ENCODE results near the gene MZF1. TPM values are rescaled to one million over a fixed set of nuclear protein-coding genes. Genes with fewer than 3 reads are reported as not detected.
A peak's percentile ranks its signal among the peaks of the same experiment; 100 is the strongest.

Gene MZF1
- total RNA-seq, 1 donor from 2014 or later: 12.4 TPM

DNA sequence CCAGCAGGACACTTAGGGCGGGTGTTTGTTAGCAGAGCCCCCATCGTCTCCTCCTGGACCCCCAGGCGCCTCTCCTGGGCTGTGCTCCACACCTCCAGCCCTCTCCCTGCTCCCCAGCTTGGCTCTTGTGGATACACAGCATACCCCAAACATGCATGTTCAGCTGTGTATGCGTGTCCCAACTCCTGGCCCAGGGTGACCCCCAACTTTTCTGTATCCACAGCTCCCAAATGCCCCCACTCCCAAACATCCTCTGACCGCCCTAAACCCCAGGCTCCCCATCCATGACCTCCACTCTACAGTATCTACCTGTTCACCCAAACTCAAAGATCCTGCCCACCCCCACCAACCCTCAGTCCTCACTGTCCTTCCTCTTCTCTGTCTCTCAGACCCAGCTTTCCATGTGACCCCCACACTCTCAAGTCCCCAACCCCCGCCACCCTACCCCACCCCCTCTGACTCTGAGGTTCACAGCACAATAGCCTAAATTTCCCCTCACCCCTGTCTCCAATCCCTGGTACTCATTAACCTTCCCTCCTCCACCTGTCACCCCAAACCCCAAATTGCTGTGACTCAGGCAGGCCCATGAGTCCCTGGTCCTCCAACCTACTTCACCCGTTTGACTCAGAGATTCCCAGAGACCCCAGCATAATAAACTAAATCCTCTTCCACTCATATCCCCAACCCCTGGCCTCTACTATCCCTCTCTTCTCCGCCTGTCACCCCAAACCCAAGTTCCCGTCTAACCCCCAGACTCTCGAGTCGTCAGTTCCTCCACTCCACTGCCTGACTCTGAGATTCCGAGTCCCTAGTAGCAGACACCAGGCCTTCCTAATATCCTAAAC, 15.7 kb downstream of the MZF1 start:
- intact Hi-C loops (cut with DNase I): no loop called here
- DNase-seq (ENCODE audit: low spot score): no peak

- no peak for DNase-seq (ENCODE audit: low spot score)
- intact Hi-C loops (cut with DNase I): no loop called here
Observed at GRCh38 chr19:58556622-58557220, 16.4 kb downstream of the MZF1 start.

DNA sequence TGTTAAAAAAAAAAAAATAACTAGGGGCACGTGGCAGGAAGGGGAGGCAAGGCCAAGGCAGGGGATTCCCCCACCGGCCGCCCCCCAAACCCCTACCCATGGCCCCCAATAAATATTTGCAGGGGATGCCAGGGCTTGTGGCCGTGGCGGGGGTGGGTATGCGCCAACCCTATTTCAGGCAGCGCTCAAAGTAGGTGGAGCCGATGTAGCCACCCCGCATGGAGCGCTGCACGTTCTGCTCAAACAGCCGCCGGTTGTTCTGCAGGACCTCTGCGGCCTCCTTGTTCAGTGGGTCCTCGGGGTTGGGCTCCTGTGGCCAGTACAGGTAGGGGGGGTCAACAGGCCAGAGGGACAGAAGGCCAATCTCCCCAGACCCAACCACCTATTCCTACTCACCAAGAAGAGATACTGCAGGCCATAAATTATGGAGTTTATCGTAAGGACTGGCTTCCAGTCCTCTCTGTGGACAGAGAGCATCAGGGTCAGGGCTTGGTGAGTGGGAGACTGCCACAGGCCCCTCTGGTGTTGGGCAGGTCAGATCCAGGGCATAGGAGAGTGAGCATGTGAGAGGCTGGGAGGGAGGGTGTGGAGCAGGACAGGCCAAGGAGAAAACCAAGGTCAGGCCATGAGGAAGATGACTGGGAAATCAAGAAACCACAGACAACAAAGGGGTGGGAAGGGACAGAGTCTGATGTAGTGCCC, 17.1 kb downstream of the MZF1 start:
- intact Hi-C loops (cut with DNase I): loop anchor here (2.0 kb wide), 1 partner anchor 37 kb away; the partner anchor contains the start of gene ZBTB45
- no peak for DNase-seq (ENCODE audit: low spot score)

DNA sequence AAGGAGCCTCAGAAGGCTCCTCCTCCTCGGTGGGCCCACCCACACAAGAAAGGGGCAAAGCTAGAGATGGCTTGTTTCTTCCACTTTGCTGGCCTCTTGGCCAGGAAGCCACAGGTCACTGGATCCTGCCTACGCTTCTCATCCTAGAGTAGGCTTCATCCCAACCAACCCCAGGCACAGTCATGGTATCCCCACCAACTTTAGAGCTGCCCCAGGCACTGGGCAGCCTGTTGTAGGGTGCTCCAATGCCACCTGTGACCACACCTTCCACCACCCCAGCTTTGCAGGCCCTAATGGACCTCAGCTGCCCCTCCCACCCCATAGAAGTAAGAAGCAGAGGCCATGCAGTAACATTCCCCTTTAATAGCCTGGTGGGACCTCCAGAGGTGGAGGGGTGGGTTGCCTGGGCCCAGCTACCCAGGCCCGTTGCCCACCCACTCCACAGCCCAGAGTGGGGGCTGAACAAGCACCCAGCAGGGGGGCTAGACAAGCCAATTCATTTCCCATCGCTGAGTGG, 17.7 kb downstream of the MZF1 start:
- no peak for DNase-seq (ENCODE audit: low spot score)
- intact Hi-C loops (cut with DNase I): loop anchor here (2.0 kb wide), 1 partner anchor 37 kb away; the partner anchor contains the start of gene ZBTB45

- peak; percentile 99 for DNase-seq (ENCODE audit: low spot score)
- intact Hi-C loops (cut with DNase I): loop anchor here (2.0 kb wide), 1 partner anchor 36 kb away; the partner anchor contains the start of gene ZBTB45
Observed at GRCh38 chr19:58554494-58555368, 18.4 kb downstream of the MZF1 start, which contains the start of gene CHMP2A. TSS of gene CHMP2A (minus strand) at chr19:58555105. CDS start at chr19:58554212, 893 bp downstream.

DNA sequence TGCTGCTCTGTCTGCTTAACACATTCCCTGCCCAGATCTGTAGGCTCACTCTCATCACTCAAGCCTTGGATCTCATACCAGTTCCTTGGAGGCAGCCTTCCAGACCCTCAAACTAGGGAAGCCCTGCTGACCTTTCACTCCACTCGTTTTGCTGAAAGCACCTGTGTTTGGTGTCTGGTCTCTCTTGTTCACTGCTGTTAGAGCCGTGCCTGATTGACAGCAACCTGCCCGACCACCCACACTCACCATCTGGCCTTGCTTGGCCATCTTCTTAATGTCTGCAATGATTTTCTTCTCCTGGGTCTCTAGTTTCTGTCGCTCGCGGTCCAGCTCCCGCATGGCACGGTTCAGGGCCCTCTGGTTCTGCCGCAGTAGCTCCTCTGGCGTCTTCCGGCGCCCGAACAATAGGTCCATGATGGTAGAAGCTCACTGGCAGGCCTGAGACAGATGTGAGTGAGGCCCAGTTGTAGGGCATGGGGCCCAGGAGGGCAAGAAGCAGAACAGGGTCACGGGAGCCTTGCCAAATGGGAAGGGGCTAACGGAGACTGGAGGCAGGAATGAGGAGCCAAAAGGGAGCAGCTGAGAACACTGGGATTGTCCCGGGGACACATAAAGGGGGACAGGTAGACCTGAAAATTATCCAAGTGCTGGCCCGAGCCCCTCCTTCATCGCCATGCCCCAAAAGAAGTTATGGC, 19.2 kb downstream of the MZF1 start:
- intact Hi-C loops (cut with DNase I): loop anchor here (2.0 kb wide), 1 partner anchor 35 kb away; the partner anchor contains the start of gene ZBTB45
- no peak for DNase-seq (ENCODE audit: low spot score)

GRCh38 chr19:58552655-58553054, 20.5 kb downstream of the MZF1 start:
- intact Hi-C loops (cut with DNase I): no loop called here
- DNase-seq (ENCODE audit: low spot score): no peak

DNA sequence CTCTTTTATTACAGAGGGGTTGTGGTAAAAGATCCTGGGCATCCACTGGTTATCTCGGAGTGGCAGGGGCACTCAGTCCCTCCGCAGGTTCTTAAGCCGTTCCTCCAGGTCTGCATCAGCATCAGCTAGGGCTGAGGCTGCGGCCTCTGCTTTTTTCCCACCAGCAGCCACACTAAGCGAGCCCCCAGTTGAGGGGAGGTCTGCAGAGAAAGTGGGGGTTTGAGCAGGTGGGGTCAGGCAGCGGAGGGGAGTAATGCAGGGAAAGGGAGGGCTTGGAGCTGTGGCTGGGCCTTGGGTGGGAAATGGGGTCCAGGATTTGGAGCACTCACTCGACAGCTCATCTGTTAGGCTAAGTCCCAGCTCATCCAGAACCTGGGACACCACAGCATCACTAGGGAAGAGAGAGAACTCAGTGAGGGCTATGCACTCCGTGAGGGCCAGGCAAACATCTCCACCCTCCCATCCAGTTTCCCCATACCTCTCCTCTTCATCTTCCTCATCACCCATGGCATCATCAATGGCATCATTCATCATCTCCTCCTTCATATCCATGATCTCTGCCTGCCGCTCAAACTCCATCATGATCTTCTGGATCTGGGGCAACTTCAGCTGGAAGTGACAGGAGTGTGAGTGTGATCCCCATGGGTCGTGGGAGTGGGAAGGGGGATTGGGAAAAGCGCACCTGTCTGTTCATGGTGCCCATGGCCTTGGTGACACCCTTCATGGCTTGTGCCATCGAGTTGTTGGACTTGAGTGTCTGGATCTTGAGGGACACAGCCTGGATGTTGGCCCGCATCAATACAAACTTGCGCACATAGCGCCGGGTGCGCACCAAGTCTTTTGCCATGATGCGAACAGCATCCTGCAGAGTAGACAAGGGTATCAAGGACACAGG, 21.3 kb downstream of the MZF1 start:
- intact Hi-C loops (cut with DNase I): no loop called here
- DNase-seq (ENCODE audit: low spot score): no peak

GRCh38 chr19:58551123-58551497, 22.0 kb downstream of the MZF1 start:
- no peak for DNase-seq (ENCODE audit: low spot score)
- intact Hi-C loops (cut with DNase I): no loop called here

- intact Hi-C loops (cut with DNase I): no loop called here
- no peak for DNase-seq (ENCODE audit: low spot score)
Observed at GRCh38 chr19:58550362-58551122, 22.6 kb downstream of the MZF1 start.

DNA sequence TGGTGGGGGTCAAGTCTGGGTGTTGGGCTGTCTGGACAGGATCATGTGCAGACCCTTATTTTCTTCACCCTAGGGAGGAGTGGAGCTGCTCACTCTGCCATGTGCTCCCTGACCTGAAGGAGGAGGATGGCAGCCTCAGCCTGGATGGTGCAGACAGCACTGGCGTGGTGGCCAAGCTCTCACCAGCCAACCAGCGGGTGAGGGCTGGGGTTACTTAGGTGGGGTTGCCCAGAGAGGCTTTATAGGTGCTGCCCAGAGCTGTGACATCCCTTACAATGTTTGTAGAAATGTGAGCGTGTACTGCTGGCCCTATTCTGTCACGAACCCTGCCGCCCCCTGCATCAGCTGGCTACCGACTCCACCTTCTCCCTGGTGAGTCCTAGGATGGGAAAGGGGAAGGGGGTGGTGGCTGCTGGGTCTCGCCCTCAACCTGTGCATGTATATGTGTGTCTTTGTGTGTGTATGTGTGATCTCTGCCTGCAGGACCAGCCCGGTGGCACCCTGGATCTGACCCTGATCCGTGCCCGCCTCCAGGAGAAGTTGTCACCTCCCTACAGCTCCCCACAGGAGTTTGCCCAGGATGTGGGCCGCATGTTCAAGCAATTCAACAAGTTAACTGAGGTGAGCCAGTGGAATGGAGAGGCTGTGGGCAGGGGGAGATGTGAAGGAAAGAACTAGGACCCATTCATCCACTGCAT, 23.3 kb downstream of the MZF1 start:
- intact Hi-C loops (cut with DNase I): no loop called here
- no peak for DNase-seq (ENCODE audit: low spot score)

DNA sequence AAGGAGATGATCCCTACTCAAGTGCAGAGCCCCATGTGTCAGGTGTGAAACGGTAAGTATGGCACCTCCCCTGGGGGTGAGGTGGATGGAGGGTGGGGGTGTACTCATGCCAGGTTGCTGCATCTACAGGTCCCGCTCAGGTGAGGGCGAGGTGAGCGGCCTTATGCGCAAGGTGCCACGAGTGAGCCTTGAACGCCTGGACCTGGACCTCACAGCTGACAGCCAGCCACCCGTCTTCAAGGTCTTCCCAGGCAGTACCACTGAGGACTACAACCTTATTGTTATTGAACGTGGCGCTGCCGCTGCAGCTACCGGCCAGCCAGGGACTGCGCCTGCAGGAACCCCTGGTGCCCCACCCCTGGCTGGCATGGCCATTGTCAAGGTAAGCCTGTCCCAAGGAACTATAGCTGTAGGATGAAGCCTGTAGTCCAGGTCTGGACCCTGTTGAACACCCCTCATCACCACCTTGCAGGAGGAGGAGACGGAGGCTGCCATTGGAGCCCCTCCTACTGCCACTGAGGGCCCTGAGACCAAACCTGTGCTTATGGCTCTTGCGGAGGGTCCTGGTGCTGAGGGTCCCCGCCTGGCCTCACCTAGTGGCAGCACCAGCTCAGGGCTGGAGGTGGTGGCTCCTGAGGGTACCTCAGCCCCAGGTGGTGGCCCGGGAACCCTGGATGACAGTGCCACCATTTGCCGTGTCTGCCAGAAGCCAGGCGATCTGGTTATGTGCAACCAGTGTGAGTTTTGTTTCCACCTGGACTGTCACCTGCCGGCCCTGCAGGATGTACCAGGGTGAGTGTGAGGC, 24.1 kb downstream of the MZF1 start:
- intact Hi-C loops (cut with DNase I): no loop called here
- DNase-seq (ENCODE audit: low spot score): no peak

- intact Hi-C loops (cut with DNase I): no loop called here
- DNase-seq (ENCODE audit: low spot score): no peak
Observed at GRCh38 chr19:58547323-58548312, 25.5 kb downstream of the MZF1 start.

GRCh38 chr19:58546019-58546530, 27.1 kb downstream of the MZF1 start:
- DNase-seq (ENCODE audit: low spot score): no peak
- intact Hi-C loops (cut with DNase I): no loop called here
